Measurements from ENCODE around the gene SLC8A1. TPM values are rescaled to one million over a fixed set of nuclear protein-coding genes. Genes with fewer than 3 reads are reported as not detected.

Gene SLC8A1
- total RNA-seq, 1 experiment from 2014 or later: not detected

GRCh38 chr2:40397765-40398164 is 54.1 kb downstream of the SLC8A1 start:
- Histone ChIP-seq H4K20me1 (ENCODE audit: insufficient read depth, low read depth, low read length) (no peaks in the 10 kb centered on the region), H3K36me3 (ENCODE audit: insufficient read depth, low read length) (no peaks in the 10 kb centered on the region), H3K9me3 (ENCODE audit: low read length) (no peaks in the 10 kb centered on the region), H3K27me3 (ENCODE audit: low read length) (no peaks in the 10 kb centered on the region), H3K9ac (ENCODE audit: low read length) (no peak overlapping the region), H2AFZ (ENCODE audit: low read length) (no peak overlapping the region), H3K4me2 (ENCODE audit: low read depth, low read length, poor library complexity, severe bottlenecking) (no peak overlapping the region), H3K27ac (ENCODE audit: low read length) (no peak overlapping the region), H3K4me1 (ENCODE audit: low read length) (no peaks in the 10 kb centered on the region), H3K9me2 (replicated peaks; ENCODE audit: insufficient read depth, low read length) (no peaks in the 10 kb centered on the region), H3K4me3 (ENCODE audit: low read length) (no peak overlapping the region), H3K79me2 (ENCODE audit: low read length) (no peaks in the 10 kb centered on the region)
- no peak for DNase-seq

- Histone ChIP-seq H4K20me1 (ENCODE audit: insufficient read depth, low read depth, low read length) (no peaks in the 10 kb centered on the region), H3K9ac (ENCODE audit: low read length) (no peak overlapping the region), H2AFZ (ENCODE audit: low read length) (no peak overlapping the region), H3K27me3 (ENCODE audit: low read length) (no peaks in the 10 kb centered on the region), H3K27ac (ENCODE audit: low read length) (no peak overlapping the region), H3K4me3 (ENCODE audit: low read length) (no peak overlapping the region), H3K9me2 (replicated peaks; ENCODE audit: insufficient read depth, low read length) (no peaks in the 10 kb centered on the region), H3K4me1 (ENCODE audit: low read length) (no peaks in the 10 kb centered on the region), H3K9me3 (ENCODE audit: low read length) (no peaks in the 10 kb centered on the region), H3K36me3 (ENCODE audit: insufficient read depth, low read length) (no peaks in the 10 kb centered on the region), H3K79me2 (ENCODE audit: low read length) (no peaks in the 10 kb centered on the region), H3K4me2 (ENCODE audit: low read depth, low read length, poor library complexity, severe bottlenecking) (no peak overlapping the region)
- no peak for DNase-seq
These were observed 55.8 kb downstream of the SLC8A1 start for GRCh38 chr2:40396124-40396523.

GRCh38 chr2:40395169-40396073 is 56.5 kb downstream of the SLC8A1 start:
- no peaks in the 10 kb centered on the region for H3K9me3 ChIP-seq (ENCODE audit: low read length)
- H2AFZ ChIP-seq (ENCODE audit: low read length): no peak overlapping the region
- H3K4me1 ChIP-seq (ENCODE audit: low read length): no peaks in the 10 kb centered on the region
- no peak overlapping the region for H3K27ac ChIP-seq (ENCODE audit: low read length)
- H4K20me1 ChIP-seq (ENCODE audit: insufficient read depth, low read depth, low read length): no peaks in the 10 kb centered on the region
- peak; percentile 4 for DNase-seq
- no peaks in the 10 kb centered on the region for H3K36me3 ChIP-seq (ENCODE audit: insufficient read depth, low read length)
- H3K4me2 ChIP-seq (ENCODE audit: low read depth, low read length, poor library complexity, severe bottlenecking): no peak overlapping the region
- H3K9me2 ChIP-seq (replicated peaks; ENCODE audit: insufficient read depth, low read length): no peaks in the 10 kb centered on the region
- H3K9ac ChIP-seq (ENCODE audit: low read length): no peak overlapping the region
- H3K79me2 ChIP-seq (ENCODE audit: low read length): no peaks in the 10 kb centered on the region
- no peaks in the 10 kb centered on the region for H3K27me3 ChIP-seq (ENCODE audit: low read length)
- H3K4me3 ChIP-seq (ENCODE audit: low read length): no peak overlapping the region

GRCh38 chr2:40394597-40394996 is 57.3 kb downstream of the SLC8A1 start:
- Histone ChIP-seq H3K27me3 (ENCODE audit: low read length) (no peaks in the 10 kb centered on the region), H2AFZ (ENCODE audit: low read length) (no peak overlapping the region), H3K79me2 (ENCODE audit: low read length) (no peaks in the 10 kb centered on the region), H3K4me2 (ENCODE audit: low read depth, low read length, poor library complexity, severe bottlenecking) (no peak overlapping the region), H3K9me3 (ENCODE audit: low read length) (no peaks in the 10 kb centered on the region), H3K4me1 (ENCODE audit: low read length) (no peaks in the 10 kb centered on the region), H3K27ac (ENCODE audit: low read length) (no peak overlapping the region), H3K4me3 (ENCODE audit: low read length) (no peak overlapping the region), H3K36me3 (ENCODE audit: insufficient read depth, low read length) (no peaks in the 10 kb centered on the region), H4K20me1 (ENCODE audit: insufficient read depth, low read depth, low read length) (no peaks in the 10 kb centered on the region), H3K9ac (ENCODE audit: low read length) (no peak overlapping the region), H3K9me2 (replicated peaks; ENCODE audit: insufficient read depth, low read length) (no peaks in the 10 kb centered on the region)
- DNase-seq: no peak

- no peak overlapping the region for H3K4me3 ChIP-seq (ENCODE audit: low read length)
- H3K27ac ChIP-seq (ENCODE audit: low read length): no peak overlapping the region
- H3K9me3 ChIP-seq (ENCODE audit: low read length): no peaks in the 10 kb centered on the region
- no peaks in the 10 kb centered on the region for H3K4me1 ChIP-seq (ENCODE audit: low read length)
- H2AFZ ChIP-seq (ENCODE audit: low read length): no peak overlapping the region
- no peak for DNase-seq
- no peak overlapping the region for H3K4me2 ChIP-seq (ENCODE audit: low read depth, low read length, poor library complexity, severe bottlenecking)
- H4K20me1 ChIP-seq (ENCODE audit: insufficient read depth, low read depth, low read length): no peaks in the 10 kb centered on the region
- no peaks in the 10 kb centered on the region for H3K36me3 ChIP-seq (ENCODE audit: insufficient read depth, low read length)
- H3K9ac ChIP-seq (ENCODE audit: low read length): no peak overlapping the region
- H3K9me2 ChIP-seq (replicated peaks; ENCODE audit: insufficient read depth, low read length): no peaks in the 10 kb centered on the region
- H3K27me3 ChIP-seq (ENCODE audit: low read length): no peaks in the 10 kb centered on the region
- H3K79me2 ChIP-seq (ENCODE audit: low read length): no peaks in the 10 kb centered on the region
These were observed 57.9 kb downstream of the SLC8A1 start for GRCh38 chr2:40394031-40394430.

GRCh38 chr2:40388161-40388560 is 63.7 kb downstream of the SLC8A1 start:
- Histone ChIP-seq H3K36me3 (ENCODE audit: insufficient read depth, low read length) (no peaks in the 10 kb centered on the region), H3K27ac (ENCODE audit: low read length) (no peak overlapping the region), H2AFZ (ENCODE audit: low read length) (no peak overlapping the region), H4K20me1 (ENCODE audit: insufficient read depth, low read depth, low read length) (no peaks in the 10 kb centered on the region), H3K4me2 (ENCODE audit: low read depth, low read length, poor library complexity, severe bottlenecking) (no peak overlapping the region), H3K79me2 (ENCODE audit: low read length) (no peaks in the 10 kb centered on the region), H3K9me3 (ENCODE audit: low read length) (no peaks in the 10 kb centered on the region), H3K9me2 (replicated peaks; ENCODE audit: insufficient read depth, low read length) (no peaks in the 10 kb centered on the region), H3K4me3 (ENCODE audit: low read length) (no peak overlapping the region), H3K27me3 (ENCODE audit: low read length) (no peaks in the 10 kb centered on the region), H3K4me1 (ENCODE audit: low read length) (no peaks in the 10 kb centered on the region), H3K9ac (ENCODE audit: low read length) (no peak overlapping the region)
- DNase-seq: no peak

- no peak overlapping the region for H3K4me3 ChIP-seq (ENCODE audit: low read length)
- 0 out of 2 replicates have a peak, but pooled peaks cover 3% of the 10 kb centered on the region for H3K9me3 ChIP-seq (ENCODE audit: low read length)
- H3K36me3 ChIP-seq (ENCODE audit: insufficient read depth, low read length): no peaks in the 10 kb centered on the region
- no peaks in the 10 kb centered on the region for H3K9me2 ChIP-seq (replicated peaks; ENCODE audit: insufficient read depth, low read length)
- no peaks in the 10 kb centered on the region for H3K4me1 ChIP-seq (ENCODE audit: low read length)
- H3K9ac ChIP-seq (ENCODE audit: low read length): no peak overlapping the region
- no peaks in the 10 kb centered on the region for H4K20me1 ChIP-seq (ENCODE audit: insufficient read depth, low read depth, low read length)
- DNase-seq: no peak
- H2AFZ ChIP-seq (ENCODE audit: low read length): no peak overlapping the region
- H3K4me2 ChIP-seq (ENCODE audit: low read depth, low read length, poor library complexity, severe bottlenecking): no peak overlapping the region
- no peak overlapping the region for H3K27ac ChIP-seq (ENCODE audit: low read length)
- no peaks in the 10 kb centered on the region for H3K79me2 ChIP-seq (ENCODE audit: low read length)
- no peaks in the 10 kb centered on the region for H3K27me3 ChIP-seq (ENCODE audit: low read length)
These were observed 65.7 kb downstream of the SLC8A1 start for GRCh38 chr2:40386177-40386576.

GRCh38 chr2:40384714-40385113 is 67.2 kb downstream of the SLC8A1 start:
- Histone ChIP-seq H2AFZ (ENCODE audit: low read length) (no peak overlapping the region), H3K9me2 (replicated peaks; ENCODE audit: insufficient read depth, low read length) (no peaks in the 10 kb centered on the region), H3K27ac (ENCODE audit: low read length) (no peak overlapping the region), H3K79me2 (ENCODE audit: low read length) (no peaks in the 10 kb centered on the region), H3K9me3 (ENCODE audit: low read length) (0 out of 2 replicates have a peak, but pooled peaks cover 3% of the 10 kb centered on the region), H3K4me1 (ENCODE audit: low read length) (no peaks in the 10 kb centered on the region), H3K9ac (ENCODE audit: low read length) (no peak overlapping the region), H3K4me3 (ENCODE audit: low read length) (no peak overlapping the region), H3K36me3 (ENCODE audit: insufficient read depth, low read length) (no peaks in the 10 kb centered on the region), H3K4me2 (ENCODE audit: low read depth, low read length, poor library complexity, severe bottlenecking) (no peak overlapping the region), H4K20me1 (ENCODE audit: insufficient read depth, low read depth, low read length) (no peaks in the 10 kb centered on the region), H3K27me3 (ENCODE audit: low read length) (no peaks in the 10 kb centered on the region)
- no peak for DNase-seq
